Type B pancreatic cell (in vitro differentiated cells): ENCODE measurements around the gene LRRC1. TPM values are rescaled to one million over a fixed set of nuclear protein-coding genes. Genes with fewer than 3 reads are reported as not detected.

ENCODE experiments used
- DNase-seq: peaks from one replicate; pipeline ENCODE4 v3.0.0; 2021; ENCODE audit warnings: mixed read lengths; ENCODE audit not compliant: unreplicated experiment; ENCODE audit errors: extremely low spot score
- H3K27ac Mint-ChIP-seq: 2 replicates; pipeline ENCODE4 v1.8.0; 2021; ENCODE audit warnings: mild to moderate bottlenecking, mixed read lengths
- H3K27me3 Mint-ChIP-seq: 2 replicates; pipeline ENCODE4 v1.8.0; 2021; ENCODE audit warnings: mixed read lengths
- H3K36me3 Mint-ChIP-seq: 2 replicates; pipeline ENCODE4 v1.8.0; 2021; ENCODE audit warnings: mixed read lengths
- H3K4me1 Mint-ChIP-seq: one replicate; pipeline ENCODE4 v1.8.0; 2021; ENCODE audit warnings: mixed read lengths; ENCODE audit not compliant: unreplicated experiment
- H3K4me3 Mint-ChIP-seq: 2 replicates; pipeline ENCODE4 v1.8.0; 2021; ENCODE audit warnings: mild to moderate bottlenecking, mixed read lengths
- H3K9me3 Mint-ChIP-seq: 2 replicates; pipeline ENCODE4 v1.8.0; 2021; ENCODE audit warnings: mixed read lengths
- CTCF ChIP-seq: fragments of 200-600 bp; sonication (generic); conservative IDR thresholded peaks from 2 replicates; pipeline ENCODE4 v1.5.0; 2021; ENCODE audit warnings: antibody characterized with exemption, mild to moderate bottlenecking
- total RNA-seq: library from RNA; stranded (reverse); gene quantifications from 2 replicates; pipeline ENCODE4 v1.2.1, GENCODE V29; 2021; ENCODE audit warnings: low replicate concordance

The LRRC1 gene
- total RNA-seq, 1 donor from 2014 or later = 28.9 TPM

- Mint-ChIP-seq H3K36me3 (no peaks in the 10 kb centered on the region), H3K4me1 (peaks cover 19% of the 10 kb centered on the region), H3K9me3 (no peaks in the 10 kb centered on the region), H3K27me3 (no peaks in the 10 kb centered on the region), H3K27ac (peak overlapping the region; percentile 59), H3K4me3 (no peak overlapping the region)
- no peak for TF ChIP-seq CTCF
- DNase-seq = no peak
Measured at GRCh38 chr6:53827531-53827930, 32.7 kb downstream of the LRRC1 start.

GRCh38 chr6:53828215-53828614 lies 33.4 kb downstream of the LRRC1 start:
- Mint-ChIP-seq H3K9me3 (no peaks in the 10 kb centered on the region), H3K27me3 (no peaks in the 10 kb centered on the region), H3K4me1 (peaks cover 21% of the 10 kb centered on the region), H3K27ac (no peak overlapping the region), H3K4me3 (no peak overlapping the region), H3K36me3 (no peaks in the 10 kb centered on the region)
- TF ChIP-seq CTCF = no peak
- DNase-seq = no peak

- peak overlapping the region; percentile 70 for H3K27ac Mint-ChIP-seq
- no peak for DNase-seq
- H3K4me3 Mint-ChIP-seq = no peak overlapping the region
- H3K4me1 Mint-ChIP-seq = peaks cover 26% of the 10 kb centered on the region
- no peaks in the 10 kb centered on the region for H3K36me3 Mint-ChIP-seq
- no peaks in the 10 kb centered on the region for H3K27me3 Mint-ChIP-seq
- H3K9me3 Mint-ChIP-seq = no peaks in the 10 kb centered on the region
- no peak for TF ChIP-seq CTCF
Measured at GRCh38 chr6:53828966-53829697, 34.3 kb downstream of the LRRC1 start.

- peaks cover 29% of the 10 kb centered on the region for H3K4me1 Mint-ChIP-seq
- H3K4me3 Mint-ChIP-seq = no peak overlapping the region
- no peaks in the 10 kb centered on the region for H3K9me3 Mint-ChIP-seq
- DNase-seq = no peak
- TF ChIP-seq CTCF = no peak
- H3K27ac Mint-ChIP-seq = peak overlapping the region; percentile 70
- H3K36me3 Mint-ChIP-seq = no peaks in the 10 kb centered on the region
- H3K27me3 Mint-ChIP-seq = no peaks in the 10 kb centered on the region
Measured at GRCh38 chr6:53829698-53830221, 35.0 kb downstream of the LRRC1 start.

GRCh38 chr6:53830366-53830765 lies 35.6 kb downstream of the LRRC1 start:
- Mint-ChIP-seq H3K4me3 (no peak overlapping the region), H3K27ac (no peak overlapping the region), H3K27me3 (no peaks in the 10 kb centered on the region), H3K9me3 (no peaks in the 10 kb centered on the region), H3K4me1 (peaks cover 29% of the 10 kb centered on the region), H3K36me3 (no peaks in the 10 kb centered on the region)
- no peak for DNase-seq
- TF ChIP-seq CTCF = no peak
